WERI-Rb-1 (cell line): ENCODE data around the gene MRNIP.

ENCODE experiments used
- DNase-seq: peaks from one replicate; pipeline ENCODE4 v3.0.0-alpha.2; 2020
- H3K27ac ChIP-seq: fragments of 250-450 bp; sonication (Bioruptor Pico); 2 replicates; pipeline ENCODE4 v1.5.1; 2020; ENCODE audit warnings: mild to moderate bottlenecking, moderate library complexity
- H3K27me3 ChIP-seq: fragments of 250-450 bp; sonication (Bioruptor Pico); 2 replicates; pipeline ENCODE4 v1.5.1; 2021; ENCODE audit warnings: mild to moderate bottlenecking, low read depth, moderate library complexity; ENCODE audit not compliant: insufficient read depth, severe bottlenecking
- H3K36me3 ChIP-seq: fragments of 250-450 bp; sonication (Bioruptor Pico); 2 replicates; pipeline ENCODE4 v1.5.1; 2020; ENCODE audit warnings: mild to moderate bottlenecking, moderate library complexity
- H3K4me3 ChIP-seq: 2 replicates; pipeline ENCODE4 v1.5.1; 2011; ENCODE audit warnings: low read depth, mild to moderate bottlenecking, control low read depth, low read length
- H3K9me3 ChIP-seq: fragments of 250-450 bp; sonication (Bioruptor Pico); 2 replicates; pipeline ENCODE4 v1.5.1; 2021; ENCODE audit warnings: mild to moderate bottlenecking, moderate library complexity; ENCODE audit not compliant: severe bottlenecking
- TF ChIP-seq, protein P1 (sequence below): IDR thresholded peaks from 2 replicates; pipeline ENCODE4 v1.5.1; 2011; ENCODE audit warnings: low read depth, mild to moderate bottlenecking, control low read depth, inconsistent platforms, low read length

Gene MRNIP

DNA sequence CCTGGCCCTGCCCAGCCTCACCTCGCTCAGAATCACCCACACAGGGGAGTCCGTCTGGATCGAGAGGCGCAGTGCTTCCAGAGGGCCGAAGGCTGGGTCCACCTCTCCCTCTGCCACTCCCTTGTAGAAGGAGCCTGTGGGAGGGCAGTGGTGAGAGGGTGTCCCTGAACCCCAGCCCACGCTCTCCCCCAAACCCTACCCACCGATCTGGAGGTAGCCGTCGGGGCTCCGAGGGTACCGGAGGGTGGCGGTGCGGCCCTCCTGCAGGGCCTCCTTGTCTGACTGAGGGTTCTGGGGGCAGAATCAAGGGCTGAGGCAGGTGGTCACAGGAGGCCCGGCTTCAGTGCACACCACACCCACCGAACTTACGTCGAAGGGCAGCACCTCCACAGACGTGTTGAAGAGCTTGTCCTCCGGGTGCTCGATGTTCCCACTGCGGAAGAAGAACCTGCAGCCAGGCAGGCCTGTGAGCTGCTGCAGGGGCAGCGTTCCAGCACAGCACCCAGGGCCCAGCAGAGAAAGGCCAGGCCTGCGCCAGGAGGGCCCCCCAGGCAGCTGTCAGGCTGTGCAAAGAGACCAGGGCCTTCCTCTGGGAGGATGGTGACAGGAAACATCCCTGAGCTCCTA, 60.4 kb downstream of the MRNIP start:
- no peaks in the 10 kb centered on the region; the same call in 1 of the 2 replicates for H3K36me3 ChIP-seq
- H3K4me3 ChIP-seq = no peak overlapping the region
- H3K27me3 ChIP-seq = no peaks in the 10 kb centered on the region
- H3K27ac ChIP-seq = no peak overlapping the region
- no peaks in the 10 kb centered on the region for H3K9me3 ChIP-seq
- TF ChIP-seq, protein P1, sequence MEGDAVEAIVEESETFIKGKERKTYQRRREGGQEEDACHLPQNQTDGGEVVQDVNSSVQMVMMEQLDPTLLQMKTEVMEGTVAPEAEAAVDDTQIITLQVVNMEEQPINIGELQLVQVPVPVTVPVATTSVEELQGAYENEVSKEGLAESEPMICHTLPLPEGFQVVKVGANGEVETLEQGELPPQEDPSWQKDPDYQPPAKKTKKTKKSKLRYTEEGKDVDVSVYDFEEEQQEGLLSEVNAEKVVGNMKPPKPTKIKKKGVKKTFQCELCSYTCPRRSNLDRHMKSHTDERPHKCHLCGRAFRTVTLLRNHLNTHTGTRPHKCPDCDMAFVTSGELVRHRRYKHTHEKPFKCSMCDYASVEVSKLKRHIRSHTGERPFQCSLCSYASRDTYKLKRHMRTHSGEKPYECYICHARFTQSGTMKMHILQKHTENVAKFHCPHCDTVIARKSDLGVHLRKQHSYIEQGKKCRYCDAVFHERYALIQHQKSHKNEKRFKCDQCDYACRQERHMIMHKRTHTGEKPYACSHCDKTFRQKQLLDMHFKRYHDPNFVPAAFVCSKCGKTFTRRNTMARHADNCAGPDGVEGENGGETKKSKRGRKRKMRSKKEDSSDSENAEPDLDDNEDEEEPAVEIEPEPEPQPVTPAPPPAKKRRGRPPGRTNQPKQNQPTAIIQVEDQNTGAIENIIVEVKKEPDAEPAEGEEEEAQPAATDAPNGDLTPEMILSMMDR = no peak
- no peak for DNase-seq

DNA sequence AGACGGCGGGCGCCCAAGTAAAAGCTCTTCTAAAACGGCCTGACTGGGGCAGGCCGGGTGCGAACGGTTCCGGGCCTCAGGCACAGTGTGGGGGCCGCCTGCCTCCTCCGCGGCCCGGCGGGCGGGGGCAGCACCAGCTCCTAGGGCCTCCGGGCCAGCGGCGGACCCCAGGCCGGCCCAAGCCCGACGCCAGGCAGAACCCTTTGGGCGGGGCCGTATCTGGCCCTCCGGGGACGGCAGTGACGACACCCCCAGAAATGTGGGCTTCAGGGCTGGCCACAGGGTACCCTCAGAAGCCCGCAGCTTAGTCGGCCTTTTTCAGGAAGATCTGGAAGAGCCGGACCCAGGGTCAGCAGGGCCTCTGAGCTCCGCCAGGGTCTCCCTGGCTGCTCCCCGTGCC, 60.9 kb downstream of the MRNIP start:
- H3K9me3 ChIP-seq = no peaks in the 10 kb centered on the region
- H3K27ac ChIP-seq = no peak overlapping the region
- TF ChIP-seq, protein P1 = no peak
- H3K4me3 ChIP-seq = no peak overlapping the region
- no peak for DNase-seq
- no peaks in the 10 kb centered on the region; the same call in 1 of the 2 replicates for H3K36me3 ChIP-seq
- no peaks in the 10 kb centered on the region for H3K27me3 ChIP-seq

DNA sequence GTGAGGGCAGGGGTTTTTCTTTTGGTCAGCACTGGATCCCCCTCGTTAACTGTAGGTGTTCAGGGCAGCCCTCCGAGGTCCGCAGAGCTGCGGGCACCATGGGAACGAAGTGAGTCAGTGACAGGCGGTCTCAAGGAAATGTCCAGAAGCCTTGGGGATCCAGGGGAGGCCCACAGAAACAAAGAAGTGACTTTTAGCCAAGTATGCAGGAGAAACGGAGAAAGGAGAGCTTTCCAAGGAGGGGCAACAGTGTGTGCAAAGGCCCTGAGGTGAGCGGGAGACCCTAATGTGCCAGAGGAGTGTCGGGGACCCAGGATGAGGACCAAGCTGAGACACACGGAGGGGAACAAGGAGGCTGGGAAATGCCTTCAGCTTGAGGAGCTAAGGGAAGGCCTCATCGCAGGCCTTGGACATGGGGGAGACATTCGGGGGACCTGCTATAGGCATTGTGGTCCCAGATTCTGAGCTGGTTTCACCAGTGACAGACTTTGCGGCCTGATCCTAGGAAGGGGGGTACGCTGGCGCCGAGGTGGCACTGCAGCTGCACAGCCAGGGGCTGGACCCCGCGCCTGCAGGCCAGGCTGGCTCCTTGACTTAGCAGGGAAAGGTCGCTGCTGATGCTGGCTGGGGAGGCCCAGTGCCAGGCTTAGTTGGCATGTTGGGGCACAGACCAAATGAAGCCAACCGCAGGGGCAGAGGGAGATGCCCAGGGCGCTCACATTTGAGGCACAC, 61.6 kb downstream of the MRNIP start:
- Histone ChIP-seq H3K4me3 (peak overlapping the region; percentile 29; the same call in 1 of the 2 replicates), H3K36me3 (no peaks in the 10 kb centered on the region; the same call in 1 of the 2 replicates), H3K9me3 (no peaks in the 10 kb centered on the region), H3K27ac (no peak overlapping the region), H3K27me3 (no peaks in the 10 kb centered on the region)
- TF ChIP-seq, protein P1 = no peak
- no peak for DNase-seq

DNA sequence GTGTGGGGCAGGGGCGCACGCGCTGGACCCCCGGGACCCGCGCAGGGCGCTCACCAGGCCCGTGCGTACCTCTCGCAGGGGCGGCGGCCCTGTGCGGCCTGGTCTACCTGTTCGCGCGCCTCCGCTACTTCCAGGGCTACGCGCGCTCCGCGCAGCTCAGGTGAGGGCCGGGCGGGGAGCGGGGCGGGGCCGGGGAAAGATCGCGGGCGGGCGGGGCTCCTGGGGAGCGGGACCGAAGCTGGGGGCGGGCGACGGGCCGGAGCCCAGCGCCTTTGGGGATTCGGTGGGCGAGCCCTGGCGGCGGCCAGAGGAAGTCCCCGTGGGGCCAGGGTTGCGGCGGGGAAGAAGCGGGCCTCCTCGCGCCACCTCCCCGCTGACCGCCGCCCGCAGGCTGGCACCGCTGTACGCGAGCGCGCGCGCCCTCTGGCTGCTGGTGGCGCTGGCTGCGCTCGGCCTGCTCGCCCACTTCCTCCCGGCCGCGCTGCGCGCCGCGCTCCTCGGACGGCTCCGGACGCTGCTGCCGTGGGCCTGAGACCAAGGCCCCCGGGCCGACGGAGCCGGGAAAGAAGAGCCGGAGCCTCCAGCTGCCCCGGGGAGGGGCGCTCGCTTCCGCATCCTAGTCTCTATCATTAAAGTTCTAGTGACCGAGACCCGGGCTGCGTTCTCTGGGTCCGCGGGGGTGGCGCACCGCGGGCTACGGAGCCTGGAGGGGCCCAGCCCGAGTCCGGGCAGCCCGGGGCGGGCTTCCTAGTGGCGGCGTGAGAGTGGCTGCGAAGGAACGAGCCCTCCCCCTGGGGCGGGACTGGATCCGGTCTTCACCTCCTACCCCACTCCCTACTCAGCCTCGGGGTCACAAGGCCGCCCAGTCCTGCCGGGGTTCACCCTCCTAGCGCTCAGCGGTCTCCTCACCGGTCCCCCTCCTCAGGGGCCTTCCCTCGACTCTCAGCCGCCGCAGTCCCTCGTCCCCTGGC, 62.5 kb downstream of the MRNIP start:
- DNase-seq = peak; percentile 61
- H3K4me3 ChIP-seq = peak overlapping the region; percentile 29
- TF ChIP-seq, protein P1 = peak; percentile 56
- no peaks in the 10 kb centered on the region for H3K27me3 ChIP-seq
- H3K9me3 ChIP-seq = no peaks in the 10 kb centered on the region
- peak overlapping the region; percentile 73 for H3K27ac ChIP-seq
- no peaks in the 10 kb centered on the region; the same call in 1 of the 2 replicates for H3K36me3 ChIP-seq

DNA sequence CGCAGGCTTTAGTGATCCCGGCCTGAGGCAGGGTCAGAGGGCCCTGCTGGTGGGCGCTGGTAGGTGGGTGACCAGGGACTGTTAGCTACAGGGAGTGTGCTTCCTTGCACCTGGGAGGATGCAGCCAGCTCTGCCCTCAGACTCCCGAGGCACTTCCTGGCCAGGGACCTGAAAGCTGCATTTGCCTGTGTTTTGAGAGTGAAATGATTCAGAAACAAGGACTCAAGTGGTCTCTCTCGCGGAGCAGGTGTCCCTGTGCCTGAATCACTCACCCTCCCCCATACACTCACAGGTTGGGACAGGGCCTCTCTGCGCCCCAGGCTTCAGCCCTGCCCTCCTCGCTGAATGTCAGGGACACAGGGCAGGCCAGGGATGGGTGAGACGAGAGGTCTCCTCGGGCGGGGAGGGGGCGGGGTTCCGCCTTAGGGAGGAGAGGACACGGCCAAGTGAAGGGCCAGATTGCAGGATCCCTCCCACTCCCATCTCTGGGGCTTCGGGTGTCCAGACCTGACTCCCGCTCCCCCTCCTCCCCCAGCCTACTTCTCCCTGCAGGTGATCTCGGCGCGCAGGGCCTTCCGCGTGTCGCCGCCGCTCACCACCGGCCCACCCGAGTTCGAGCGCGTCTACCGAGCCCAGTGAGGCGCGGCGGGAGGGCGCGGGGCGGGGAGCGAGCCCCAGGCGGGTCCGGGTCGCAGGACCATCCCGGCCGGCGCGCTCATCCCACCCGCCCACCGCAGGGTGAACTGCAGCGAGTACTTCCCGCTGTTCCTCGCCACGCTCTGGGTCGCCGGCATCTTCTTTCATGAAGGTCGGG, 63.4 kb downstream of the MRNIP start:
- peak; percentile 68 for DNase-seq
- peak overlapping the region; percentile 73 for H3K27ac ChIP-seq

More for the DNA sequence above, 63.4 kb downstream of the MRNIP start:
- Histone ChIP-seq H3K9me3 (no peaks in the 10 kb centered on the region), H3K27me3 (no peaks in the 10 kb centered on the region), H3K4me3 (peak overlapping the region; percentile 29), H3K36me3 (no peaks in the 10 kb centered on the region; the same call in 1 of the 2 replicates)
- TF ChIP-seq, protein P1 = no peak
